ENCODE data around the gene ZNF267.
"Not testable (repeated sequence)": the region's sequence is repeated elsewhere in the genome, so short reads cannot be mapped to it uniquely, and the experiment has no call there.

Gene ZNF267

DNA sequence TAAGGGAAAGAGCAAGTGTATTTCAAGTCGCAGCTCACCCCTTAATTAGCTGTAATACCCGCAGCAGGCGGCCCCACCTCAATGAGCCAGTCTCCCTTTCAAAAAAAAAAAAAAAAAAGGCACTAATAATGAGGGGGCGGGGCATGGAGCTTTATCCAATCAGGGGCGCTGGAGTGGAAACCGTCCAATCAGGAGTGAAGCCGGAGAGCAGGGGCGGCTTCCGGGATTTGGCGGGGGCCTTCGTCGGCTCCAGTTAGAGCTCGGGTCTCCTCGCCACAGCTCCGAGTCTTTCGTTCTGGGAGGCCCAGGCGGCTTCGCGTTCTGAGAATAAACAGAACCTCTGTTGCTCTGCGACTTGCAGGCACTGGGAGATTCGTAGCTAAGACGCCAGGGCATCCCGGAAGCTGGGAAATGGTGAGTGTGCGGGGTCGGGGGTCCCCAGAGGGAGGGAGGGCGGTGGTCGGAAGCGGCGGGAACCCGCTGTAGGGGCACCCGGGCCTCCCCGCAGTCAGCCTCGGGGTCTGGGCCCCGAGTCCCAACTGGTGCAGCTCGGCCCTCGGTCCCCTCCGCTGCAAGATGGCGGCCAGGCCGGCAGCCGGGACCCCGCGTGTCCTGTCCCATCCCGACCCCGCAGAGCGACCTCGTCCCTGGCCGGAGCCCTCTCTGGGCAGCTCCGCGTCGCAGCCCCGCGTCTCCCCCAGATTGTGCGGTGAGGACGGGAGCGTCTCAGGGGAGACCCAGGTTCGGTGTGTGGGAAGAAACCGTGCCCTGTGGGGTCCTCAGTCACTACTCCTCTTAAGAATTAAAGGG, at the start of gene ZNF267:
TSS of gene ZNF267 (plus strand) at position 252 of the 810 bp plus-strand sequence. CDS start at position 412, 160 bp downstream.
- DNase-seq, result peak; percentile 99 to 100

DNA sequence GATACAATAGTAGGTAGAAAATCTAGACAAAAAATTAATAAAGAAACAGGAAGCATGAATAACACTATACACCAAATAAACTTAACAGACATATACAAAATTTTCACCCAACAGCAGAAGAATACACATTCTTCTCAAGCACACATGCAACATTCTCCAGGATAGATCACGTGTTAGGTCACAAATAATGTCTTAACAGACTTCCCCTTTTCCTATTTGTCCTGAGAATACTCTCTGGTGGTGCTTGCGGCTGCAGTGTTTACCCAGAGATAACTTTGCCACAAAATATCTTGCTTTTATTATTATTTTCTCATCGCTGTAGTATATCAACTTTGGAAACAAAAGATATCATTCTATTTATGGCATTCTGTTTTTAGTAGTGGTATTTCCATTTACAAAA, 40.6 kb upstream of the ZNF267 start:
- peak in 1 of 2 experiments; percentile 32 for DNase-seq

DNA sequence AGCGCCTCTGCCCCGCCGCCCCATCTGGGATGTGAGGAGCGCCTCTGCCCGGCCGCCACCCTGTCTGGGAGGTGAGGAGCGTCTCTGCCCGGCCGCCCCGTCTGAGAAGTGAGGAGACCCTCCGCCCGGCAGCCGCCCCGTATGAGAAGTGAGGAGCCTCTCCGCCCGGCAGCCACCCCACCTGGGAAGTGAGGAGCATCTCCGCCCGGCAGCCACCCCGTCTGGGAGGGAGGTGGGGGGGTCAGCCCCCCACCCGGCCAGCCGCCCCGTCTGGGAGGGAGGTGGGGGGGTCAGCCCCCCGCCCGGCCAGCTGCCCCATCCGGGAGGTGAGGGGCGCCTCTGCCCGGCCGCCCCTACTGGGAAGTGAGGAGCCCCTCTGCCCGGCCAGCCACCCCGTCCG, 37.2 kb upstream of the ZNF267 start:
- DNase-seq, result not testable (repeated sequence)

DNA sequence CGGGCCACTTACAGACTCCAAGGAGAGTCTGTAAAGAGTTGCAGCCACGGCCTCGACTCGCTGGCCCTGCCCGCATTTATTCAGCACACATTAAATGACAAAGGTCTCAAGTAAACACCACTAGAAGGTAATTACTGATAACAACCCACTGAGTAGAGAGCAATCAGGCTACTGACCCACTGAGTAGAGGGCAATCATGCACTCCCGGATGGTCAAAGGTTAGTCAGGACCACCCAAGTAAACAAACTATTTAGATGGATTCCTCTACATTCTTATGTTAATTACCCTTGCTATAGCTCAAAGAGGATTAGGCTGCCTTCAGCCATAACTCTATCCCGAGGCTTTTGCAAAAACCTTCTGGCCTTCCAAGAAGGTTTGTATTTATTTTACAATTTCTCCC, 30.7 kb upstream of the ZNF267 start:
- DNase-seq, result no peak

DNA sequence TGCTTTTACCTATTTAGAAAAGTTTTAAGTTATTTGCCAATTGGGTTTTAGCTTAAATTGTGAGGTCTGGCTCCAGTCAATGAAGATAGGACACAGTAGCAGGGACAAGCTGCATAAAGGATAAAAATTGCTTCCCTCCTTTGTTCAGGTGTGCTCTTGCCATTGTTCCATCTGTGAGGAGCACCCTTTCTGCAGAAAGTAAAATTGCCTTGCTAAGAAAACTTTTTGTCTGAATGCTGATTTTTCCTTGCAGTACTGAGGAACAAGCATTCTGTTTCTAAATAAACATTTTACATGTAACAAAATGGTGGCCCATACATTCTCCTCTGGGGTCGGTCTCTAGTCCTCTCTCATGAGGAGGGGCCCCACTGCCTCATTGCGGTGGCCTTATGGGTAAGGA, 25.0 kb upstream of the ZNF267 start:
- not testable (repeated sequence) for DNase-seq

DNA sequence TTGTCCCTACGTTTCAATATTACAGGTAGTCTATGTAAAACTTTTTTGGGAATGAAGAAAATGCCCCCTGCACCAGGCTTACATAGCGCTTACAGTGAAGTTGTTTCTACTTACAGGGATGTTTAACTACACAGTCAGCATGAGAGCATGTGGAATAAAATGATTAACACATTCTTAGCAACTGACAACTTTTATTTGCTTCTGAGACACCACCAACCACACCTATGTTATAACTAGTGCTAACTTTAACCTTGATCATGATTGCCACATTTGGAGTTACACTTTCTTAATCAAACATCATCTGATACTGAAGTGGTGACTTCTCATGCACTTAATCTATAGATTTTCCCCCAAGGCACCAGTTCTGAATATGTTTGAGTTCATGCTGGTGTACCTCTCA, 20.3 kb upstream of the ZNF267 start:
- DNase-seq, result no peak

DNA sequence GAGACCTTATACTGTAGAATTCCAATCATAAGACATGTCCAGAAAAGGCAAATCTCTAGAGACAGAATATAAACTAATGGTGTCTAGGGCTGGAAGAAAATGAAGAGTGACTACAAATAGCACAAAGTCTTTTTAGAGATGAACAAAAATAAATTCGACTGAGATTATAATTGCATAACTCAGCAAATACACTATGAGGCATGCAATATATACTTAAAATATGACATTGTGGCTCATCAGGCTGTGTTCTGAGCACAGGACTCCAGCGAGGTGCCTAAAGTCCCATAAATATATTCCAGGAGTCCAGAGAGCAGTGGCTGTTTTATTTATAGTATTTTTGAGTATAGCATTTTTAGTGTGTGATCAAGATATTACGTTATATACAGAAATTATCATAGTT, 13.1 kb upstream of the ZNF267 start:
- DNase-seq, result no peak

DNA sequence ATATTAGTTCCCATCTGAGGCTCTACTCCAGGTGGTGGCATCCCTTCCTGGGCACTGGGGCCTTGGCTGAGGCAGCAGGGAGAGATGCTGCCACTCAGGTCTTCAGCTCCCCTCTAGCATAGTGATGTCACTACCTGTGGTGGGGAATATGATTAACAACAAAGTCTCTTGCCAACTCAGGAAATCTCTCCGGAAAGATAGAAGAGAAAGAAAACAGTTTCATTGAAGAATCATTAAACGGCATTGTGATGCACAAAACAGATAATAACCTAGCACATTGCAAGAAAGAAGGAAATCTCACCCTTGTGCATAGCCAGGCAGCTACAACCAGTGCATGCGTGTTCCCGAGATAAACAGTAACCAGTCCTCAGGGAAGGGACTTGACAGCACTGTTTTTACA, 12.2 kb upstream of the ZNF267 start:
- no peak for DNase-seq

DNA sequence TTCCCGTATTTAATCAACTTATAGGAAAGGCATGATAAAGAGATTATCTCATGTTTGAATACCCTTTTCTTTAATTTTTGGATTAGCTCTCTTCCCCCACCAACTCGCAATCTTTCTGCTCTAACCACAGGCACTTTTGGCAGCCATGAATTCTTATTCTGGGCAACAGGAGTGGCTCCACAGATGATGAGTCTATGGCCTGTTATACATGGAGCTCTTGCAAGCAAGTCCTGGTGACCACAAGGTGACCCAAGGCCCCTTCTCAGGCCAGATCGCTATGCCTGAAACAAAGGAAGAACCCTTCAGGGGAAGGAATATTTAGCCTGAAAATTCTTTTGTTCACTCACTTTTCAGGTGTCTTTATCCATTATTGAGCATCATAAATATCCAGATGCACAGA, 10.8 kb upstream of the ZNF267 start:
- DNase-seq, result no peak

DNA sequence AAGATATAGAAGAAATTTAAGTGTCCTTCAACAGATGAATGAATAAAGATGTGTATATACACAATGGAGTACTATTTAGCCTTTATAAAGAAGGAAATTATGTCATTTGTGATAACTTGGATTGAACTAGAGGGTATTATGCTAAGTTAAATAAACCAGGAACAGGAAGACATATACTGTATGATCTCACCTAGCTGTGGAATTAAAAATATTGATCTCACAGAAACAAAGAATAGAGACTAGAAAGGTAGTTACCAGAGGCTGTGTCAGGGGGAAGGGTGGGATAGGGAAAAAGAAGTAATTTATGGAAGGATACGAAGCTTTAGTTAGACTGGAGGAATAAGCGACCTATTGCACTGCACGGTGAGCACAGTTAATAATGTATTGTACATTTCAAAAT, 5.4 kb upstream of the ZNF267 start:
- peak in 1 of 2 experiments; percentile 77 for DNase-seq

DNA sequence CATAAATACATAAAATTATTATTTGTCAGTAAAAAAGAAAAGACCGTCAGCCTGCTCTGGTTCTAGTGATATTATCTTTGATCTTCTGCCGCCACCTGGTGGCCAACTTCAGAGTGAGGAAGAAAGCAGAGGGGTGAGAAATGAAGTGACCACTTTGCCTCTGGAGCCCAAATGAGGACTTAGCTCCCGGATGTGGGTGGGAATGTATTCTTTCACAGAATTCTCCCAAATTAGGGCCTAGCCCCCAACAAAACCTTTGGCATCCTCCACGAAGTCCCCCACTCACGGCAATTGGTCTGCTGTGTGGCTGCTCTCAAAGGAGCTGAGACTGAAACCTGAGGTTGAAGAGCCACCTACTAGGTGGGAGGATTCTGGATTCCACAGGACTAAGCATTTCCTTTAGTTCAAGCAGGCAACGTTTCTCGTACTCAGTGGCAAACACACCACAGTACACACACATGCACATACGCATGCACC, 4.9 kb upstream of the ZNF267 start:
- peak; percentile 97 to 98 for DNase-seq

DNA sequence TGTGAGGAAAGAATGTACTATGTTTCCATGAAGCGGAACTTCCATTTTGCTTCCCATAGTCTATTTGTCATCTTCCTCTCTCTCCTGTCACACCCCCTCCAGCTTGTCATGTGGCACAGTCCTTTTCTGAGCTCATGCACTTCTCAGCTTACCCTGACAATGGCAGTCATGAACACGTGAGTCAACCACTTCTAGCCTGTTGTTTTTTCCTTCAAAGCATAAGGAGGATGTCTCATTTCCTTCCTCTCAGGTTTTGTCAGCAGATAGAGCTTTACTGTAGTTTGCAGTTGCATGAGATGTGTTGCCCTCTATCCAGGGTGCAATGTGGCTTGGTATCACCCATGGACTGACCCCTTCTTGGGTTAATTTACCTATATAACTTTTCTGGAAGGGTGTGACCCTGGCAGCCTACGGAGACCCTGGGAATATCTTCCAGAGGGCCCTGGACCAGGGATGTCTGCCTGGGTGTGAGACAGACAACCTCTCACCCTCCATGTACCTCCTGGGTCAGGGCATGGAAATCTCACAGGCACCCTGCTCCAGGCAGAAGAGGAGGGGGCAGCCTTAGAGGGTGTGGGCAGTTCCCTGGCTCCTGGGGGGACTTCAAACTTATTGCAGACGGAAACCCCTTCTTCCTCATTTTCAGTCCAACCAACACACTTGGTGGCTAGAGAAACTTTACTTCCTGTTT, 4.0 kb upstream of the ZNF267 start:
- DNase-seq, result peak; percentile 100

DNA sequence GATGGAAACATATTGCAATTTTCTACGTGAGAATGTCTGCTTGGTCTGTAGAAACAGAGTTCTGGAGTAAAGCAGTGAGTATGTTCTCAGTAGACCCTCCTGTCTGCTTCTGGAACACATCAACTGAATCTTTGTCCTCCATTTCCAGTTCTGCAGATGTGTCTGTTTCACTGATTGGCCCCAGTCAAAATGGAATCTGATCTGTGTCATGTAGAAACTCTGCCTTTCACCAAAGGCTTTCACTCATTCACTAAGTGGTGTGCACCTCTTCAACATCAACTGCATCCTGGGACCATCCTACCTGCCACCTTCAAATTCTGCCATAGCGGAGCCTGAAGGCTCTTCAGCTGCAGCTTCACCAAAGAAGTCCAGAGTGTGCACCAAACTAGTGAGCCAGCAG, 2.8 kb upstream of the ZNF267 start:
- DNase-seq, result no peak

DNA sequence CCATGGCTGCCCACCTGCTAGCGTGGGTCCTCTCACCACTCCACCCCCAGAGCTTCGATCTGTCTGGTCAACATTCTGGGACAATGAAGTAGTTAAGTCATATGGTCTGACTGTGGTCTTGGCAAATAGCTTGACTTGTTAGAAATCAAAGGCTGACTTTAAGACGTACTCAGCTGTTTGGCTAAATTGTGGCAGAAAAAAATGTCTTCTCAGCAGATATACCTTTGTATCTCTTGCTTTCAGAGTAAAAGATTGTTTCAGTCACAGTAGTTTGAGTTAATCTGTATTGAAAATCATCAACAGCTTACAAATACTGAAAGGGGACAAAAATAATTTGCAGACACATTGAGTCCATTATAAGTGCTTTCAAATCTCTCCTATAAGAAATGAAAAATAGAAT, 2.1 kb upstream of the ZNF267 start:
- DNase-seq, result no peak

DNA sequence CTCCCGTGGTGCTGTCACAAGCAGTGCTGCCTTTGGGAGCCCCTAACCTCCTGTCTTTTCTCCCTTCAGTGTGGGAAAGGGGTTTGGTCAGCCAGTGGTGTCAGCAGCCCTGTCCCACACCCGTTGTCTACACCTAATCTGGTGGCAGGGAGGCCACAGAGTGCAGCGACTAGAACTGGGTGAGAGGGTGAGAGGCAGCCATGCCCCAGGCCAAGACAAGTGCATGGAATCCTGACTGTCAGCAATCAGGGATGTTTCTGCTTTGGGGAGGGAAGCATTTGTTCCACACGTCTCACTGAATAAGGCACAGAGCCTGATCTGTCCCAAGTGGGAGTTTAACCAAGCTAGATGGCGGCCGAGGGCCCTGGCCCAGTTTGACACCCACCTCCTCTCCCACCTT, 1.4 kb upstream of the ZNF267 start:
- DNase-seq, result no peak

DNA sequence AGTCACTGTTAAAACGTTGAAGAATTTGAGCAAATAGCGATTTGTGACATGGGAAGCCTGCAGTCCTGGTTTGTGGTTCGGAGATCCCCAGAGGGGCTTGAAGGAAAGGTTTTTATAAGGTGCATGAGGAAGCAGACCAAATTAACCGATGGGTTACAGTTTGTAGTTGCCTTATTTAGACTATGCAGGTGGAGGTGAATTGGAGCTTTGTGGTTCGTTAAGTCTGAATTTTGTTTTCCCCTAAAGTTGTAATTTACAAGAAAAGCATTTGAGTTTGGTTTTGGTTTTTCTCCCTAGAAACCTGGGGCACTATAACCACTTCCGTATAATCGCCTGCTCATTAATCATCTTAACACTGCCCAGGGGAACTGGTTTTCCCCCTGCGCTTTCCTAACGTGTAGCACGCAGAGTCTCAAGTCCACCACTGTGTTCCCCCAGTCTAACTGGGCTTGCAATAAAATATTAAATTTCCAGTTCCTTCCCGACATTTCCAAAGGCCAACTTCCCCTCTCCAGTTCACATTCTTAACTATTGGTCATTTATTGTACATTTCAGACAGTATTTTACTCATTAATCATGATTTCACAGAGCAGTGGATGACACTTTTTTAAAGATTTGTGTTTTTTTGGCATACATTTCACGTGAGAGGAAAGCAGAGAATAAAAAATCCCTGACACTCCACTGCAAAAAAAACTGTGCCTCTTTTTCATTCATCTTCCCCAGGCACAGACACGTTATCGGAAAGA, 932 bp downstream of the ZNF267 start:
- peak; percentile 90 to 92 for DNase-seq

DNA sequence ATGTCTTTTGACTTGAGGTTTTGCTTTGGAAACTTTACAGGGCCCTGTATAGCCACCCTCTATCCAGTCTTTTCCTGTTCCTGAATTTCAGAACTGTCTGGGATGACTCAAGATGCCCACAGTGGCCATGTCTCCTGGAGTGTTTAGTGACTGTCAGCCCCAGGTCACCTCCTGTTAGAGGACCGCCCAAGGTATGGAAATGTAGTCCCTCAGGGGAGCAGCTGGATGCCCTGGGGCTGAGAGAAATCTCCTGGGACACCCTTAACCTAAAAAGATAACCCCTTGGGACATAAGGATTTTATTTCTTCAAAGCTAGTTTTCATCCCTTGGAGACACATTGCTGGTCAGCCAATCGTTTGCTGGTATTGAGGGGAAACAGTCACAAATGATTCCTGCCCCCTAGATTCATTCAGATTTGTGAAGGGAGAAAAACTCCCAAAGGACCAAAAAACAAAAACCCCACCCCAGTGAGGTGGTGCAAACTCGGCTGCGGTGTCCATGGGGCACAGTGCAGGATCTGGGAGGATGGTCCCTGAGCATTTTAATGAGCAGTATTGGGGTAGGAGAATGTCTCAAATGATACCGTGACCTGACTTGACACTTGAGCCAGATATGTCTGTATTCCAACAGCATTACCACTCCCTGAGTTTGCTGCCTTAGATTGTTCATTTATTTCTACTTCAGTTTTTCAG, 1.7 kb downstream of the ZNF267 start:
- DNase-seq, result no peak

DNA sequence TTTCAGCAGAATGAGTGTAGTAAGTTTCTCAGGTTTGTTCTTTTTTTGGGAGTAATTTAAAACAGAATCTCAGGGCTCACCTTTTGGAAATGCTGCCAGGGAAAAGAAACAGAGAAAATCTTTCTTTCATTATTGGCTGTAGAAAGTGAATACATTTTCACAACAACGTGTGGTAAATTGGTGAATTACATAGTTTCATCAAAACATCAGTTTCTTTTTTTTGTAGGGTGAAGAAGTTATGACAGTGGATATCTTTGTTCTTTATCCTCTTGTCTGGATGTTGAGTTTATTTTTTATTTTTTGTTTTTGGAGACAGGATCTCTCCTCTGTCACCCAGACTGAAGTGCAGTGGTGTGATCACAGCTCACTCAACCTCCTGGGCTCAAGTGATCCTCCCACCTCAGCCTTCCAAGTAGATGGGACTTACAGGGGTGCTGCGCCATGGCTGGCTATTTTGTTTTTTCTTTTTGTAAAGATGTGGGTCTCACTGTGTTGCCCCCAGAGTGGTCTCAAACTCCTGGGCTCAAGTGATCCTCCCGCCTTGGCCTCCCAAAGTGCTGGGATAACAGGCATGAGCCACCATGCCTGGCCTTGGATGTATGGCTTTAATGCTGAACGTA, 2.4 kb downstream of the ZNF267 start:
- DNase-seq, result peak in 1 of 2 experiments; percentile 32

DNA sequence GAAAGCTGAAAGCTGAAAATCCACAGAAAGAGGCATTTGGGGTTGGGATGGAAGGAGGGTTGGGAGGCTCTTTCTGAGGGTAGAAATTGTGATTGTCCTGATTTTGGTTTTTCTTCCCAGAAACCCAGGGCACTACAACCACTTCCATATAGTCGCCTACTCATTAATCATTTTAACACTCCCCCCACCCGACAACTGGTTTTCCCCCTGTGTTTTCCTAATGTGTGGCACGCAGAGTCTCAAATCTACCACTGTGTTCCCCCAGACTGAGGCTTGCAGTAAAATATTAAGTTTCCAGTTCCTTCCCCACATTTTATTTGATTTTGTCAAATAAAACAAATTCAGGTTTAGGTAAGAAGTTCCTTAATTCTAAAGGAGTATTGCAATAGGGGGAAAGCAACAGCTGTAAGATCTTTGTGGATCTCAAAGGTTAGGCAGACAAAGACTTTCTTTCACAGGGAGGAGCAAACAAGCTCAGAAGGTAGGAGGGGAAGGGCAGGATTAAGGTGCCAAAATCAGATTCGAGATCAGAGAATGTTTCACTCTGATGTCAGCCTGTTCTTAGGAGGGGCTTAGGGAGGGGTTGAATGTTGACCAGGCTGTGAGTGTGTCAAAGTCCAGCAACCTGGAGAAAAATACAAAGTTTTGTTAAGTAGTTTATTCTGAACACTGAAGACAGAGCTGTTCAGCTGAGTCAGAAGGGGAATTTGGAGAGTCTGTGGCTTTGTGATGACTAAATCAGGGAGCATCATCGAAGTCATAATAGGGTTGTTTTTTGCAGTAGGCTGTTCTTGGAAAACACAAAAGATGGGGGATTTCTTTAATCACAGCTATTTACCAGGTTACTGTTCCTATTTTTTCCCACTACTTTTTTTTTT, 3.6 kb downstream of the ZNF267 start:
- DNase-seq, result peak; percentile 31 to 38

DNA sequence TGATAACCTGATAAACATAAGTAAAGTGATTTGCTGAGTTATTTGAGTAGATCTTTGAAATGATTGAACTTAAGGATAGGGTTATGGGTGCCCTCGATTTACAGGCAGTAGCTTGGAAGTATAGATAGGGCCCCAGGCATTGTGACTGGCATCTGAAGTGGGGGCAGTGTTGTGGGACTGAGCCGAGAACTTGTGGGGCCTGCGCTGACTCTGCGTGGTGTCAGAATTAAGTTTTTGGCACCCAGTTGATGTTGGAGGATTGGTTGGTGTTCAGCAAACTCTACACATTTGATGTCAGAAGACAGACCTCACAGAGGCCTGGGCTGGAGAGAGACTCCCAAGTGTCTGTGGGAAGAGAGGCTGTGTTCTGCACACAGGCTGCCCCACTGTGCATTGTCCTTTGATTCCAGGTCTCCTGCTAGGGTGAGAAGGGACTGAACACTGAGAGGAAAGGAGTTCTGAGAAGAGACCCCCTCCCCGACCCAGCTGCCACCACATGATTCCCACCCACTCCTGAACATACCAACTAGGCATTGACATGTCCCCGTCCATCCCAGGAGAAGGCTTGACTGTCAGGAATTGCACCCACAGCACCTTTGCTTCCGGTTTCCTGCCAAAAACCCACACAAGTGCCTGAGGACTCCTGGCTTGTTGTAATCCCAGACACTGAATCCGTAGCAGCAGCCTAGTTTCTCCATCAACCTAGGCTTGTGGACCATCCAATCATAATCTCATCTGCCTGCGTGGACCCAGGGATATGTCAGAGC, 4.5 kb downstream of the ZNF267 start:
- DNase-seq, result no peak

DNA sequence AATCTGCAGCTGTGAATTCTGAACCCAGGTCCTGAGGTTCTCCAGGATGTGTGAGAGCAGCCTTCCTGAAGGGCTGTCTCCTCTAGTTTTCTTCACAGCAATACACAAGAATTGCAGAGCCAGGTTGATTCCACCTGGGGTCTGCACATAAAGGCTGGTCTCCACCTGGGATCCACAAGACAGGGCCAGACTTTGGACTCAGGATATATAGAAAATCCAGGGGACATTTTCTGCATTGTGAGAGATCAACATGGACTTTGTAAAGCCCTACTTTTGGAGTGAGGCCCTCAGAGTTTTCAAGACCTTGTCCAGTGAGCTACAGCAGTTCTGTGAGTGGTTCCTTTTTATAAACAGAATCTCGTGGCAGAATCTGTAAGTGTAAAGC, 6.3 kb downstream of the ZNF267 start:
- DNase-seq, result no peak

Measured in Kasumi-1 (cell line).